ENCODE results near the gene PTPN6. TPM values are rescaled to one million over a fixed set of nuclear protein-coding genes. Genes with fewer than 3 reads are reported as not detected.
"Not testable (repeated sequence)": the region's sequence is repeated elsewhere in the genome, so short reads cannot be mapped to it uniquely, and the experiment has no call there.

Gene PTPN6
- 1.5 TPM in 1 of 2 replicates, not detected in the other for total RNA-seq
- 0.76 TPM for polyA plus RNA-seq (2012)

DNA sequence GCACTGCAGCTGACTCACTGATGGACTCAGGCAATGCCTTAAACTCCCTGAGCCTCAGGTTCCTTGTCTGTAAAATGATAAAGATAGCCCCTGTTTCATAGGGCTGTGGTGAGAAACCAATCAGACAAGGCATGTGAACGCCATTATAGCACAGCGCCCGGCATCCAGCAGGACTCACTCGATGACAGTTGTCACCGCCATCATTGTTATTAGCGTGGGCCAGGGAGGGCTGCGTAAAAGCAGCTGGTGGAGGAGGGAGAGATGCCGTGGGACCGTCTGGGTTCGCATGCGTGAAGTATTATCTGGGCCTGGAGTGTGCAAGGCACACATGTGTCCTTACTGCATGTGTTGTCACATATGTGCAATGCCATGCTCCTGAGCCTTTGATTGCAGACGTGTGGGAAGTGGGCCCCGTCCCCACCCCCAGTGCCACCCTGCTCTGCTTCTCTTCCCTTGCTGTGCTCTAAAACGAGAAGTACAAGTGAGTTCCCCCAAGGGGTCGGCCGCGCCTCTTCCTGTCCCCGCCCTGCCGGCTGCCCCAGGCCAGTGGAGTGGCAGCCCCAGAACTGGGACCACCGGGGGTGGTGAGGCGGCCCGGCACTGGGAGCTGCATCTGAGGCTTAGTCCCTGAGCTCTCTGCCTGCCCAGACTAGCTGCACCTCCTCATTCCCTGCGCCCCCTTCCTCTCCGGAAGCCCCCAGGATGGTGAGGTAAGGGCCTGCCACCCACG lies at the start of gene PTPN6:
TSS of gene PTPN6 (plus strand) at position 546 of the 730 bp plus-strand sequence. CDS start at position 703, 157 bp downstream.
- no peak for DNase-seq (ENCODE audit: low read depth)

DNA sequence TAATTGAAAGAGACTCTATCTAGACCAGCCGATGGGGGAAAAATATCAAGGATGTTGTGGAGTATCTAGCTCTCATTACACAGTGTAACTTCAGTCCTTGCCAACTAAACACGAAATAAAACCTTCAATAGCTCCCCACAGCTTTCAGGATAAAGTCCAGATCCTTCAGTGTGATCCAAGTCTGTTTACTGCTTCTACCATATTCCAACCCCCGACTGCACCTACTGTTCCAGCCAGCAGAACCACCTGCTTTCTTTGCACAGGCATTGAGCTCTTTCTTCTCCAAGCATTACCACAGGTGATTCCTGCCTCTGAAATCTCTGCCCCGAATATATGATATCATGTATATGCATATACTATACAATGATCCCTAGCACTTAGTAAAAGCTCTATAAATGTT lies 48.7 kb upstream of the PTPN6 start:
- no peak for DNase-seq (ENCODE audit: low read depth)

DNA sequence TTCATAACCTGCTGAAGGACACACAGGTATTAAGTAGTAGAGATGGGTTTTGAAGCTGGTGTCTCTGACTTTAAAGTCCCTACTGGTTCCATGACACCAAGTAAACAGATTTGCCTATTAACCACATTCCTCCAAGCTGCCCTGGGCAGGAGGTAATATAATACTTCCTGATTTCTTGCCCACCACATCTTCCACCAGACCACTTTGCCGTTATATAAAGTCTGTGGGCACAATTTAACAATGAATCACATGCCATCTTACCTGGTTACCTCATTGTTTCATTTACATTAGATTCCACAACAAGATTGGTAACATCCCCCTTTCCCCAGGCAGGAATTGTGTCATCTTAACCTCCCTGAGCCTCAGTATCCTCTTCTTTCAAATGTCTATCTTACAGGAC lies 47.4 kb upstream of the PTPN6 start:
- no peak for DNase-seq (ENCODE audit: low read depth)

DNA sequence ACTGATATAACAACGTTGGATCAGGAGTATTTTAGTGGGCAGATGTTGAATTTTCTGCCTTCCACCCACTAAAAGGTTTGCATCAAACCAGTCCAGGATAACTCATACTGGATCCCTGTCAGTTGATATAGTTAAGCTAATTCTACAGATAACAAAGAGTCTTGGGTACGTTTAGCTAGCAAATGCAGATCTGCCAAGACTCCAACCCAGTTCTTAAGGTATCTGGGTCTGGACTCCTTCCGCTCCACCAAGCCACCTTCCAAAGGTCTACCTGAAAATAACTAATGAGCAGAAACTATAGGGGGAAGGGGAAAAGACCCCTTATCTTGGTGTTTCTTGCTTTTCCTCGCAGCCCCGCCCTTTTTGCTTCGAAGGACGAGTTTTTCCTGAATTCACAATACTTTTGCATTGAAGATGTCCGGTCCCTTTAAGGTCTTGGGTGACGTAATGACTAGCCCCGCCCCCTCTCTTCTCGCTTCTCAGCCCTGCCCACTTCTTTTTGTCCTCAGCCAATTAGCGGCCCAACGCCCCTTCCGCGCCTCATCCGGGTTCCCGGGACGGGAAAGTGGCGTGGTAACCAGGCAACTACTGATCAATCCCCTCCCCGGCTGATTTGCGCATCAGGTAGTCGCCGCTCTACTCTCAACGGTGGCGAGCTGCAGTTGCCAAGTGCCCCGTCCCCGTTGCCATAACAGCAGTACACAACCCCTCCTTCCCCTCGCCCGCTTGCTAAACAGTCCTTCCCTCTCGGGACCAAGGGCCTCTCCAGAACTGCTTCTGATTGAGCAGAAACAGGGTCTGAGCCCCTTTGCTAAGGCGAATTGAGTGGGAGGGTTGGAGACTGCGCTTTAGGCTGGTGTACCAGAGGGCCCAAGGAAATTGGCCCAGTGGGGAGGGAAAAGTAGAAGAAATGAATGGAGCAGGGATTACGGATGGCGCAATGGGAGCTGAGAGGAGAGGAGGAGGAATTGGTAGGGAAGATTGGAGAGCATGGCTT lies 46.6 kb upstream of the PTPN6 start, which contains the start of gene LRRC23:
TSS of gene LRRC23 (plus strand) at position 543 of the 997 bp plus-strand sequence. CDS start 812 bp downstream, outside the sequence.
- peak; percentile 95 for DNase-seq (ENCODE audit: low read depth)

DNA sequence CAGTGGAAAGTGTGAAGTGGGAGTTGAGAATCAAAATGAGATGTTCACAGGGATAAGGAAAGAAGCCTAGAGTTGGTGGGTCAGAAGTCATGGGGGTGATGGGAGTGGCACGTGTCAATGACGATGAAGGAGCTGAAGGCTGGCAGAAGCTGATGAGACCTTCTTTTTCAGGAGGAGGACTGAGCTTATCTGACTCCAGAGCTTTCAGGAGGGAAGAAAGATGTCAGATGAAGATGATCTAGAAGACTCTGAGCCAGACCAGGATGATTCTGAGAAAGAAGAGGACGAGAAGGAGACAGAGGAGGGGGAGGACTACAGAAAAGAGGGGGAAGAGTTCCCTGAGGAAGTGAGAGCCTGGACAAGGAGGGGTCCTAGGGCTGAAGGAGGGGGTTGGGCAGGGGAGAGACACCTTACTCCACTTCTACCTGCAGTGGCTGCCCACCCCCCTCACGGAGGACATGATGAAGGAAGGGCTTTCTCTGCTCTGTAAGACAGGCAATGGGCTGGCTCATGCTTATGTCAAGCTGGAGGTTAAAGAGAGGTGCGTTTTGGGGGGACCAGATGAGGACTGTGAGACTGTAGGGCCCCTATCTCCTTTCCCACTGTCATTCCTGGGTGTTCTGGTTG lies 45.6 kb upstream of the PTPN6 start:
- no peak for DNase-seq (ENCODE audit: low read depth)

DNA sequence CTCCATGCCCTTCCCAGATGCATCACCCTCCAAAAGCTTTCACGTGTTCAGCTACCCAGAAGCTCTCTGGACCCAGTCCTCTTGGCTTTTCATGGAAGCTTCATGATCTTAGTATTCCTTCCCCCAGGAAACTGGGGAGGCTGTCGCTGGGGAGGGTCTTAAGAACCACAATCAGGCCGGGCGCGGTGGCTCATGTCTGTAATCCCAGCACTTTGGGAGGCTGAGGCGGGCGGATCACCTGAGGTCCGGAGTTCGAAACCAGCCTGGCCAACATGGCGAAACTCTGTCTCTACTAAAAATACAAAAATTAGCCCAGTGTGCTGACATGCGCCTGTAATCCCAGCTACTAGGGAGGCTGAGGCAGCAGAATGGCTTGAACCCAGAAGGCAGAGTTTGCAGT lies 43.0 kb upstream of the PTPN6 start:
- DNase-seq (ENCODE audit: low read depth): not testable (repeated sequence)

DNA sequence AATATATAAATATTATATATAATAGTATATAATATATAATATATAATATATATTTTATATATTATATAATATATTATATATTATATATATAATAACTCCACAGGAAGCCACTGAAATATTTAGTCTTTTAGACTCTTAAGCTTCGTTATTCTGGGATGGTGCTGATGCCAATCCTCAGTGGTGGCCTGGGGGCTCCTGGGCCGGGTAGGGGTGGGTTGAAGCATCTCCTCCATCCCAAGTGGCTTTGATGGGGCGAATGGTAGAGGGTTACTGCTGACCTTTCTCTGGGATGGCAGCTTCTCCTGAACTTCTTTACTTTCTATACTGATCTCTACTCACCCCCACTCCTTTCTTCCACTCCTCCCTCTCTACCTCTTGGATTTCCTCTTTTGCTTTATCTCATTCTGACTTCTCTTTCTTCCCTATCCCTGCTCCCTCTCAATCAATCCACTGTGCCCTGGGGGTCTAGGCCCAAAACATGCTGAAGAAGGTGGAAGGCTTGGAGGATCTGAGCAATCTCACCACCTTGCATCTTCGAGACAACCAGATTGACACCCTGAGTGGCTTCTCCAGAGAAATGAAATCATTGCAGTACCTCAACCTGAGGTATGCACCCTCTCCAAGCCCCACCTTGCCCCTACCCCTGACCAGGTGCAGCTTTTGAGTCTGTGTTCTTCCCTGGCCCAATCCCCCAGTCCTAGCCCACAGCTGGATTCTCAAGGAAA lies 41.6 kb upstream of the PTPN6 start:
- no peak for DNase-seq (ENCODE audit: low read depth)

DNA sequence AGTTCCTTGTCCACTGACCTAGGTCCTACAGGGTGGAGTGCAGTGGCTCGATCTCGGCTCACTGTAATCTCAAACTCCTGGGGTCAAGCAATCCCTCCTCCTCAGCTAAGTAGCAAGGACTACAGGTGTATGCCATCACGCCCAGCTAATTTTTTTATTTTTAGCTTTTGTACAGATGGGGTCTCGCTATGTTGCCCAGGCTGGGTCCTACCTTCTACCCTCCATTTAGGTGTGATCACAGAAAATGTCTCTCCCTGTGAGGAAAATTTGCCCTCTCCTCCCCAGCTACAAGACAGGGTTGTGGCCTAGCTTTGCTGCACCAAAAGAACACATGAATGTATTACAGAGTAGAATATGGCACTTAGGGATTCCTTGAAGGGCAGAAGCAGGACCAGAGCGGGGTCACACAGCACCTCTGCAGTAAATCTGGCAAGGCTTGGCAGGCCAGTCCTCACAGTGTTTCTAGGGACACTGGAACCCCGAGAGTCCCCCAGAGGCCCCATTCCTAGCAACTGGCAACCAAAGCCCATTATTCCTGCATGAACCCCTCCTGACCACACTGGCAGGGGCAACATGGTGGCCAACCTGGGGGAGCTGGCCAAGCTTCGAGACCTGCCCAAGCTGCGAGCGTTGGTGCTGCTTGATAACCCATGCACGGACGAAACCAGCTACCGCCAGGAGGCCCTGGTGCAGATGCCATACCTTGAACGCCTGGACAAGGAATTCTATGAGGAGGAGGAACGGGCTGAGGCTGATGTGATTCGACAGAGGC lies 38.8 kb upstream of the PTPN6 start:
- no peak for DNase-seq (ENCODE audit: low read depth)

DNA sequence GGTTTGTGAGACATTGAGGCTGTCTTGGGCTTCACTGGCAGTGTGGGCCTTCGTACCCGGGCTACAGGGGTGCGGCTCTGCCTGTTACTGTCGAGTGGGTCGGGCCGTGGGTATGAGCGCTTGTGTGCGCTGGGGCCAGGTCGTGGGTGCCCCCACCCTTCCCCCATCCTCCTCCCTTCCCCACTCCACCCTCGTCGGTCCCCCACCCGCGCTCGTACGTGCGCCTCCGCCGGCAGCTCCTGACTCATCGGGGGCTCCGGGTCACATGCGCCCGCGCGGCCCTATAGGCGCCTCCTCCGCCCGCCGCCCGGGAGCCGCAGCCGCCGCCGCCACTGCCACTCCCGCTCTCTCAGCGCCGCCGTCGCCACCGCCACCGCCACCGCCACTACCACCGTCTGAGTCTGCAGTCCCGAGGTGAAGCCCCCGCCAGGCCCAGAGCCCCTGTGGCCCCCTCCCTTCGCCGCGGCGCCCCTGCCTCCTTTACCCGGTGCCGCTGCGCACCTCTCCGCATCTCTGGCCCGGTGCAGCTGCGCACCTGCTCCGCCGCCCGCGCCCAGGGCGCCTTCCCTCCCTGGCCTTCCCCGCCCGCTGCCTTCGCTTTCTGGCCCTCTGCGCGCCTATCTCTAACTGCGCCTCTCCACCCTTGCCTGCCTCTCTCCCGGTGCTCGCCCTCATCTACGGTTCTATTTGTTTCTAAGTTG lies 36.8 kb upstream of the PTPN6 start, which contains the start of gene ENO2:
TSS of gene ENO2 (plus strand) at position 335 of the 701 bp plus-strand sequence. CDS start 1,253 bp downstream, outside the sequence.
- DNase-seq (ENCODE audit: low read depth): peak; percentile 66

DNA sequence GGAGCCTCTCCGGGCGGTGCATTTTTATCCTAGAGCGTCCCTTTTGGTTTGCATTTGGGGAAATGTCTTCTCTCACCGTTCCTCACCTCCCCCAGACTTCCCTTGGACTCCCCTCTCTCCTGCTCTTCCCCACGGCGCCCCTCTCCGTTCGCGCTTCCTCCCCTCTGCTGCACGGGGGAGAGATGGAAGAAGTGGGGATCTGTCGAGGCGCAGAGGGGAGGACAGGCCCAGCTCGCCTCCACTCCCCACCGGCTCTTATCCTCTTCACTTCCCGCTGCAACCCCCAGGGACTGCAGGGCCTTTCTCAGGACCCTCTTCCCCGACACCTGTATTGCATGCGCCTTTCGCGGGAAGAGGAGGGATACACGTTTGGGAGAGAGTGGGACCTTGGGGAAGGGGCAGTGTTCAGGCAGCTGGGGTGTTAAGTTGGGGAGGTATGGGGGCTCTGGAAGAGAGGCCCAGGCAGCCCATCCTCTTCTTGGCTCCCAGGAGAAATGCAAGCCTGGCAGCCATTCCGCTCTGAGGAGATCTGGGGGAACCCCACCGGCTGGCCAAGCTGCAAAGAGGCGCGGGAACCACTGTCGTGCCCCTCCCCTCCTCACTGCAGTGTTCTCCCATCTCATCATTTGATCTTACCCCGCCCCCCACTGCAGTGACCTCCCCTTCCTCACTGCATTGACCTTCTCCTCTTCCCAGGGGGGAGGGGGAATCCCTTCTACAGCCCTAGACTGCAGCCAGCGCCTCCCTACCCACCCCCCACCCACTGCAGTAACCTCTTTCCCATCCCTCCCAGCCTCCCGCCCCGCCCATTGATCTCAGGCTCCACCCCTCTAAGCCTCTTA lies 36.0 kb upstream of the PTPN6 start:
- no peak for DNase-seq (ENCODE audit: low read depth)

DNA sequence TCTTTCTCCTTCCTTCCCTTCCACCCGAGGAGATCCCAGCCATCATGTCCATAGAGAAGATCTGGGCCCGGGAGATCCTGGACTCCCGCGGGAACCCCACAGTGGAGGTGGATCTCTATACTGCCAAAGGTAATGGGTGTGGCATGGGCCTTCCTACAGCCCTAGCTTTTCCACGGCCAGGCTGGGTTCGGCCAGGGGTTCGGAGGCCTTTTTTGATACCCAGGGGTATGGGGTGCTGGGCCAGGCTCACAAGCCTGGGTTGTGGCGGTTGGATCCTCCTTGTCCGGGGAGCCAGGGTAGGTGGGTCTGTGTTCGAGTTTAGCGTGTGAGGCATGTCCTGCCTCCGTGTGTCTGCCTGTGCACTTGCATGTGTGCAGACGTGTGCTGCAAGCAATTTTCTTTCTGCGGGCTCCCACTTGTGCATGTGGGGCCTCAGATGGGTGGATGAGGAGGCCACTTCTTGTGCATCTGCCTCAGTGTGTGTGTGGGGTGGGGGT lies 35.3 kb upstream of the PTPN6 start:
- no peak for DNase-seq (ENCODE audit: low read depth)

DNA sequence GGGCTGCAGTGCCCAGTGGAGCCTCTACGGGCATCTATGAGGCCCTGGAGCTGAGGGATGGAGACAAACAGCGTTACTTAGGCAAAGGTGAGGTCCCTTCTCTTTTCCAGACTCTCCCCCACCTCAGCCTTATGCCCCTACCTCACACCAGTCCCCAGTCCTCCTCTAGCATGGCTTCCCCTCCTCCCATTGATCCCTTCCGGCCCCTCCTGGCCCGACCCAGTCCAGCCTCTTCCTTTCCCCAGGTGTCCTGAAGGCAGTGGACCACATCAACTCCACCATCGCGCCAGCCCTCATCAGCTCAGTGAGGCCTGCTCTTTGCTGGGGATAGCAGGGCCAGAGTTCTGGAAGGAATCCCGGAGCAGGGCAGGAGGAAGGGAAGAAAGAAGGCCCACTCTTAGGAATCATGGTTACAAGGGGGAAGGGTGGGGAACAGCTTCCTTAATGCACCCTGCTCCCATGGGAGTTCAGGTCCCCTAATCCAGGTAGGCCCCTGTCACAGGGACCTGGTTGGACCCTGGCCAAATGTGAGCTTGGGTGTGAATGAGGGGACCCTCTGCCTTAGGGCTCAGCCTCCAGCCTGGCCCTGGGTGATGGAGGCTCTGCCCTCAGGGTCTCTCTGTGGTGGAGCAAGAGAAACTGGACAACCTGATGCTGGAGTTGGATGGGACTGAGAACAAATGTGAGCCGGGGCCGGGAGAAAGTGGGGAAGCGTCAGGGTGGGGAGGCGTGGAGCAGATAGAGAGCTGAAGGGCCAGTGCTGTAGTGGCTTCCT lies 34.5 kb upstream of the PTPN6 start:
- DNase-seq (ENCODE audit: low read depth): no peak

DNA sequence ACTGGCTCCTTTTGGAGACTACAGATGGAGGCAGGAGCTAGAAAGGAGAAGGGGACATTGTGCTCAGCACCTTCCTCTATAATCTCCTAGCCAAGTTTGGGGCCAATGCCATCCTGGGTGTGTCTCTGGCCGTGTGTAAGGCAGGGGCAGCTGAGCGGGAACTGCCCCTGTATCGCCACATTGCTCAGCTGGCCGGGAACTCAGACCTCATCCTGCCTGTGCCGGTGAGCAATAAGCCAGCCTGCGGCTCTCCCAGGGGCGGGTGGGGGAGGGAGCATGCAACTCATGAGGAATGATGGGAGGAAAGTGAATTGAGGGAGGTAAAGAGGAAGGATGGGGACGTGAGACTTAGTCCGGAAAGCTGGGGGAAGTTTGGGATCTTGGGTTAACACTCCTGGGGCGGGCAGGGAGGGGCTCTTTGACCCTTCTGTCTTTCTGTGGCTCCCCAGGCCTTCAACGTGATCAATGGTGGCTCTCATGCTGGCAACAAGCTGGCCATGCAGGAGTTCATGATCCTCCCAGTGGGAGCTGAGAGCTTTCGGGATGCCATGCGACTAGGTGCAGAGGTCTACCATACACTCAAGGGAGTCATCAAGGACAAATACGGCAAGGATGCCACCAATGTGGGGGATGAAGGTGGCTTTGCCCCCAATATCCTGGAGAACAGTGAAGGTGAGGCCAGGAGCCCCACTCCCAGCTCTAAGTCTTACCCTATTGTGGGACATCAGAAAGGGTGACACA lies 33.5 kb upstream of the PTPN6 start:
- DNase-seq (ENCODE audit: low read depth): peak; percentile 42

DNA sequence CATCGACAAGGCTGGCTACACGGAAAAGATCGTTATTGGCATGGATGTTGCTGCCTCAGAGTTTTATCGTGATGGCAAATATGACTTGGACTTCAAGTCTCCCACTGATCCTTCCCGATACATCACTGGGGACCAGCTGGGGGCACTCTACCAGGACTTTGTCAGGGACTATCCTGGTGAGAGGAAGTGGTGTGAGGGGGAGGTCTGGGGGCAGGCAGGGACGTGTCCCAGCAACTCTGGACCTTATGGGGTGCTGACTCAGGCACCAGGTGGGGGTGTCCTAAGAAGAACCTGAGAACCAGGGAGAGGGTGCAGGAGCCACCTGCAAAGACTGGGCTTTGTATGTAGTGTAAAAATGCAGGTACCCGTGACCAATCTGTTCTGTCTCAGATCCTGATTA lies 31.6 kb upstream of the PTPN6 start:
- no peak for DNase-seq (ENCODE audit: low read depth)

DNA sequence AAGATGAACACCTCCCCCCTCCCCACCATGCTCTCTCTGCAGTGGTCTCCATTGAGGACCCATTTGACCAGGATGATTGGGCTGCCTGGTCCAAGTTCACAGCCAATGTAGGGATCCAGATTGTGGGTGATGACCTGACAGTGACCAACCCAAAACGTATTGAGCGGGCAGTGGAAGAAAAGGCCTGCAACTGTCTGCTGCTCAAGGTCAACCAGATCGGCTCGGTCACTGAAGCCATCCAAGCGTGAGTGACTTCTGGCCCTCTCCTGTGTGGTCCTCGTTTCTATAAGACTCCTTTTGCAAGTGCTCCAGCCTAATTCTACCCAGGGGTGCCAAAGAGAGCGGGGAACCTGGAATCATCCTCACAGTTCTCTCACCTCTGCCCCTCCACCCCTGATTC lies 29.6 kb upstream of the PTPN6 start:
- DNase-seq (ENCODE audit: low read depth): no peak

All from myocyte (in vitro differentiated cells).